ENCODE results near the gene KIF7. TPM values are rescaled to one million over a fixed set of nuclear protein-coding genes. Genes with fewer than 3 reads are reported as not detected.
A peak's percentile ranks its signal among the peaks of the same experiment; 100 is the strongest.

The KIF7 gene
- total and polyA plus RNA-seq, 10 of the 15 experiments (the other 5 are each of a cell fraction or from before 2014, with no cell fraction given), result 0.01 to 0.36 (median 0.10) TPM; not detected in 2

DNA sequence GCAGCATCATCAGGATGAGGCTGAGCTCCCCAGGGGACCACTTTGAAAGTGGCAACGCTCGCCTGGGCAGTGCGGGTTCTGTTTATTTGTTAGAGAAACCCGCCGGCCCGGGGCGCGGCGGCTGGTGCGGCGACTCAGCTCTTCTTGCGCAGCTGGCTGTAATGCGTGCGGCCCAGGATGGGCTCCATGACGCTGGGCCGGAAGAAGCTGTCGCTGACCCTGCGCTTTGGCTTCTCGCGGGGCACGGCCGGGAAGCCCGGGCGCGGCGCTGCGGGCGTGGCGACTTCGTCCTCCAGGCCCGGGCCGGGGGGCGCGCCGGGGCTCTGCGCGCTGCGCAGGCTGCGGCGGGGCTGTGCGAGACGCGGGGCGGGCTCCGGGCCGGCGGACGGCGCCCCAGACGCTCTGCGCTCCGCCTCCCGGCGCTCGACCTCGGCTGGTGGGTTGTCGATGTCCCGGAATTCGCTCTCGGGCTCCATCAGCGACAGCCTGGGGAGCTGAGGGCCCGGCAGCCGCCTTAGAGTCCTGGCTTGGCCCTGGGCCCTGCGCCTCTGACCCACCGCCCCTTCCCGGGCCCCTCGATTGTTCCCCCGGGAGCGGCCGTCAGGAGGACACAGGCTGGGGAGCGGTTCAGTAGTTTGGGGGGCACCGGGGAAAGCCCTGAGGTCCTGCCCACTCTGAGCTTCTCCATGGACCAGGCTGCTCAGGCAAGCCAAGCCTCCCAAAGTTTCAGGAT lies 10.3 kb upstream of the KIF7 start:
- BruUV-seq (replicated peaks), result no TSS peak
- Histone ChIP-seq H3K4me1 (ENCODE audit: control insufficient read depth, insufficient read depth, low read length) (no peaks in the 10 kb centered on the region), H3K36me3 (ENCODE audit: control insufficient read depth in 2 of 2, insufficient read depth in 2 of 2, low read length in 1 of 2) (no peaks in the 10 kb centered on the region), H2AFZ (ENCODE audit: control insufficient read depth, low read depth, low read length) (peak overlapping the region; percentile 58), H3K9me3 (replicated peaks; ENCODE audit: control insufficient read depth, insufficient read depth, low read length) (no peaks in the 10 kb centered on the region), H3K9ac (ENCODE audit: control insufficient read depth, insufficient read depth, low read length) (peak overlapping the region; percentile 22; the same call in 1 of the 2 replicates), H3K27me3 (replicated peaks in 1 of 2; ENCODE audit: control insufficient read depth in 2 of 2, insufficient read depth in 2 of 2, low read length in 1 of 2) (peaks cover 0 to 2% of the 10 kb centered on the region in 2 experiments; a peak in 1 of 4 replicates), H3K4me3 (no peak overlapping the region; the same call in 1 of the 2 replicates), H3K27ac (ENCODE audit: control insufficient read depth, insufficient read depth) (no peak overlapping the region), H3K79me2 (ENCODE audit: control insufficient read depth, insufficient read depth, low read length) (no peaks in the 10 kb centered on the region), H3K4me2 (ENCODE audit: control insufficient read depth, insufficient read depth) (peak overlapping the region; percentile 64; the same call in 1 of the 2 replicates), H4K20me1 (ENCODE audit: control insufficient read depth, insufficient read depth) (no peaks in the 10 kb centered on the region)
- 1% methylated on average over 70 of the region's 72 CpGs for WGBS (ENCODE audit: insufficient coverage, insufficient replicate concordance, low lambda C conversion rate, missing lambda C conversion rate)
- FAIRE-seq (no peak), ATAC-seq (peak; percentile 63), DNase-seq (ENCODE audit: low read depth, low spot score) (no peak)
- RAD21 ChIA-PET (ENCODE audit: unreplicated experiment), result no interaction called here
- TF ChIP-seq SMAD5 (IDR thresholded peaks at IDR 0.05; ENCODE audit: low read depth), result no peak
- peak; percentile 31 for TF ChIP-seq HDAC6 (IDR thresholded peaks at IDR 0.05; ENCODE audit: unreplicated experiment)
- SMC1A ChIA-PET (ENCODE audit: uncharacterized antibody, unreplicated experiment), result interaction anchor here (0.6 kb wide), 1 partner anchor 247 kb away, joined by 3 read pairs; no protein-coding TSS in a partner anchor
- intact Hi-C loops (cut with micrococcal nuclease; ENCODE audit: unreplicated experiment), result no loop called here
- CTCF ChIA-PET, result no interaction called here
- POLR2A ChIA-PET, result no interaction called here
- in situ Hi-C loops (cut with MboI), result no loop called here

DNA sequence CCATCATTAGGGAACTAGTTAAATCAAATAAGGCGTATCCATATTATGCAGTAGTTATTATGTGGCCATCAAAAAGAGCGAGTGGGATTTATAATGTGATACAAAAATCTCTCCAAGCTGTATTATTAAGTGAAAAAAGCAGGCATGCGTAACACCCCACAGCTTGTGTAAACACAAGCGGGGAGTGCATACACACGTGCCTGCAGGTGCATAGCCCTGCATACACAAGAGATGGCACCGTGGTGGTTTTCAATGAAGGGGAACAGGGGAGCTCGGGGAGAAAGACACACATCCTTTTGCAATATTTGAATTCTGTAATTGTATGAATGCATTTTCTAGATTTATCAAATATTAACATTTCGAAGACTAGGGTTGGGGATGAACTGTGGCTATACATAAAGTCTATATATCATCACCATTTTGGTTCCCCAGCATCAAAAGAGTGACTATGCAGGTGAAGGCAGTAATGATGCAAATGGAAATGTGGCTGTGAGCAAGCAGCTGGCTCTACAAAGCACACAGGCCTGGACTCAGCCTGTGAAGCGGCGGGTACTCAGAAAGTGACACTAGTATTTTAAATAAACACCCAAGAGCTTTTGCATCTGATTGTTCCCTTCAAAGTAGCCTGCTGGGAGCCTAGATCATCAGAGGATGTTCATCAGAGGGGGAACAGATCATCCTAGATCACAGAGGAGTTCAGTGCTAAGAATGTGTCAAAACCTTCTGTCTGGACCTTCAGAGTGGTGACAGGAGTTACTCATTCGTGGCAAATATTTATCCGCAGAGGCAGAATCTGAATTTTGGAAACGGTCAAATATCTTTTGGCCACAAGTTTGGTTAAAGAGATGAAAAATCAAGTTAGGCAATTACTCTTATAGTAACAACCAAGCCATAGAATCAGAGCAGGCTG lies 9.4 kb upstream of the KIF7 start:
- peaks cover 0 to 2% of the 10 kb centered on the region in 2 experiments; a peak in 1 of 4 replicates for H3K27me3 ChIP-seq (replicated peaks in 1 of 2; ENCODE audit: control insufficient read depth in 2 of 2, insufficient read depth in 2 of 2, low read length in 1 of 2)
- ChIA-PET RAD21 (ENCODE audit: unreplicated experiment) (no interaction called here), POLR2A (no interaction called here), SMC1A (ENCODE audit: uncharacterized antibody, unreplicated experiment) (no interaction called here), CTCF (no interaction called here)
- no peaks in the 10 kb centered on the region for H3K9me3 ChIP-seq (replicated peaks; ENCODE audit: control insufficient read depth, insufficient read depth, low read length)
- in situ Hi-C loops (cut with MboI), result no loop called here
- H3K79me2 ChIP-seq (ENCODE audit: control insufficient read depth, insufficient read depth, low read length), result no peaks in the 10 kb centered on the region
- H3K4me3 ChIP-seq, result no peak overlapping the region
- no TSS peak for BruUV-seq (replicated peaks)
- no peak for ATAC-seq
- H3K36me3 ChIP-seq (ENCODE audit: control insufficient read depth in 2 of 2, insufficient read depth in 2 of 2, low read length in 1 of 2), result no peaks in the 10 kb centered on the region
- peak overlapping the region; percentile 64; the same call in 1 of the 2 replicates for H3K4me2 ChIP-seq (ENCODE audit: control insufficient read depth, insufficient read depth)
- intact Hi-C loops (cut with micrococcal nuclease; ENCODE audit: unreplicated experiment), result no loop called here
- H3K4me1 ChIP-seq (ENCODE audit: control insufficient read depth, insufficient read depth, low read length), result no peaks in the 10 kb centered on the region
- WGBS (ENCODE audit: insufficient coverage, insufficient replicate concordance, low lambda C conversion rate, missing lambda C conversion rate), result 66% methylated on average over 13 of the region's 13 CpGs
- no peak for FAIRE-seq
- no peak for DNase-seq (ENCODE audit: low read depth, low spot score)
- no peak overlapping the region for H3K9ac ChIP-seq (ENCODE audit: control insufficient read depth, insufficient read depth, low read length)
- no peak overlapping the region for H2AFZ ChIP-seq (ENCODE audit: control insufficient read depth, low read depth, low read length)
- no peaks in the 10 kb centered on the region for H4K20me1 ChIP-seq (ENCODE audit: control insufficient read depth, insufficient read depth)
- H3K27ac ChIP-seq (ENCODE audit: control insufficient read depth, insufficient read depth), result no peak overlapping the region
- TF ChIP-seq, protein P1, sequence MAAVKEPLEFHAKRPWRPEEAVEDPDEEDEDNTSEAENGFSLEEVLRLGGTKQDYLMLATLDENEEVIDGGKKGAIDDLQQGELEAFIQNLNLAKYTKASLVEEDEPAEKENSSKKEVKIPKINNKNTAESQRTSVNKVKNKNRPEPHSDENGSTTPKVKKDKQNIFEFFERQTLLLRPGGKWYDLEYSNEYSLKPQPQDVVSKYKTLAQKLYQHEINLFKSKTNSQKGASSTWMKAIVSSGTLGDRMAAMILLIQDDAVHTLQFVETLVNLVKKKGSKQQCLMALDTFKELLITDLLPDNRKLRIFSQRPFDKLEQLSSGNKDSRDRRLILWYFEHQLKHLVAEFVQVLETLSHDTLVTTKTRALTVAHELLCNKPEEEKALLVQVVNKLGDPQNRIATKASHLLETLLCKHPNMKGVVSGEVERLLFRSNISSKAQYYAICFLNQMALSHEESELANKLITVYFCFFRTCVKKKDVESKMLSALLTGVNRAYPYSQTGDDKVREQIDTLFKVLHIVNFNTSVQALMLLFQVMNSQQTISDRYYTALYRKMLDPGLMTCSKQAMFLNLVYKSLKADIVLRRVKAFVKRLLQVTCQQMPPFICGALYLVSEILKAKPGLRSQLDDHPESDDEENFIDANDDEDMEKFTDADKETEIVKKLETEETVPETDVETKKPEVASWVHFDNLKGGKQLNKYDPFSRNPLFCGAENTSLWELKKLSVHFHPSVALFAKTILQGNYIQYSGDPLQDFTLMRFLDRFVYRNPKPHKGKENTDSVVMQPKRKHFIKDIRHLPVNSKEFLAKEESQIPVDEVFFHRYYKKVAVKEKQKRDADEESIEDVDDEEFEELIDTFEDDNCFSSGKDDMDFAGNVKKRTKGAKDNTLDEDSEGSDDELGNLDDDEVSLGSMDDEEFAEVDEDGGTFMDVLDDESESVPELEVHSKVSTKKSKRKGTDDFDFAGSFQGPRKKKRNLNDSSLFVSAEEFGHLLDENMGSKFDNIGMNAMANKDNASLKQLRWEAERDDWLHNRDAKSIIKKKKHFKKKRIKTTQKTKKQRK (IDR thresholded peaks at IDR 0.05; ENCODE audit: low read depth, low read length), result no peak
- no peak for TF ChIP-seq CREM (IDR thresholded peaks at IDR 0.05; ENCODE audit: low read depth)
- no peak for TF ChIP-seq SRF (IDR thresholded peaks at IDR 0.05; ENCODE audit: low read depth in 2 of 2, low read length in 2 of 2)
- TF ChIP-seq JUNB (IDR thresholded peaks at IDR 0.05), result no peak
- no peak for TF ChIP-seq MEF2A (IDR thresholded peaks at IDR 0.05; ENCODE audit: insufficient read depth, low read depth, low read length)
- no peak for TF ChIP-seq TCF7 (IDR thresholded peaks at IDR 0.05; ENCODE audit: borderline replicate concordance)
- no peak for TF ChIP-seq SPI1 (IDR thresholded peaks at IDR 0.05; ENCODE audit: borderline replicate concordance, insufficient read depth, low read depth, low read length)

All from GM12878 (cell line).